GM12878 (cell line): ENCODE results near the gene GOLIM4. TPM values are rescaled to one million over a fixed set of nuclear protein-coding genes. Genes with fewer than 3 reads are reported as not detected.

ENCODE experiments used
- ATAC-seq: fragments of 200-7000 bp; cut with Tn5 transposase; 3 replicates; pipeline ENCODE4 v1.9.1; 2020; ENCODE audit warnings: mild to moderate bottlenecking, moderate library complexity
- BruUV-seq: library from RNA; stranded (reverse); fragments of 400-500 nt; replicated peaks from 2 replicates; lab custom pipeline; 2021; lab: Mats Ljungman, UMichigan
- CTCF ChIA-PET: fragments of 300-600 bp; sonication (Branson Sonifier 250); formaldehyde crosslinking; extraction: SDS; loops from one replicate; lab custom pipeline; 2021; ENCODE audit warnings: inconsistent platforms; lab: Yijun Ruan, JAX
- POLR2A ChIA-PET: fragments of 350-600 bp; formaldehyde crosslinking; extraction: SDS; loops from one replicate; lab custom pipeline; 2021; ENCODE audit warnings: inconsistent platforms; lab: Charles Lee
- RAD21 ChIA-PET: fragments of 300-600 bp; sonication (Branson Sonifier 250); formaldehyde crosslinking; loops from one replicate; lab custom pipeline; 2023; ENCODE audit warnings: antibody characterized with exemption; ENCODE audit not compliant: unreplicated experiment; lab: Charles Lee
- SMC1A ChIA-PET: fragments of 300-600 bp; sonication (Branson Sonifier 250); formaldehyde crosslinking; loops from one replicate; lab custom pipeline; 2023; ENCODE audit not compliant: unreplicated experiment, uncharacterized antibody; lab: Charles Lee
- DNase-seq: peaks from one replicate; pipeline ENCODE4 v3.0.0-alpha.2; 2011; ENCODE audit warnings: low read depth, low spot score
- FAIRE-seq: peaks from 3 replicates; lab custom pipeline; 2011; peaks lifted over from hg19 to GRCh38; lab: Jason Lieb, UNC
- H2AFZ ChIP-seq: 2 replicates; pipeline ENCODE4 v1.6.0; 2011; ENCODE audit warnings: low read depth, low read length, control low read depth; ENCODE audit not compliant: control insufficient read depth
- H3K27ac ChIP-seq: 2 replicates; pipeline ENCODE4 v1.5.1; 2011; ENCODE audit warnings: control low read depth; ENCODE audit not compliant: control insufficient read depth, insufficient read depth
- H3K27me3 ChIP-seq, 2 experiments: replicated peaks in 1 of 2; 2 replicates each; pipeline versions ENCODE4 v1.6.0 to v1.6.1; 2011; ENCODE audit warnings: low read length in 1 of 2; ENCODE audit not compliant: control insufficient read depth in 2 of 2, insufficient read depth in 2 of 2
- H3K36me3 ChIP-seq, 2 experiments: 2 replicates each; pipeline ENCODE4 v1.5.1; 2011; ENCODE audit warnings: low read length in 1 of 2; ENCODE audit not compliant: control insufficient read depth in 2 of 2, insufficient read depth in 2 of 2
- H3K4me1 ChIP-seq: 2 replicates; pipeline ENCODE4 v1.6.1; 2011; ENCODE audit warnings: mild to moderate bottlenecking, low read length, moderate library complexity, mixed read lengths; ENCODE audit not compliant: control insufficient read depth, insufficient read depth
- H3K4me2 ChIP-seq: 2 replicates; pipeline ENCODE4 v1.6.0; 2011; ENCODE audit warnings: control low read depth; ENCODE audit not compliant: control insufficient read depth, insufficient read depth
- H3K4me3 ChIP-seq: fragments of 200-600 bp; sonication (generic); 2 replicates; pipeline ENCODE4 v1.5.1; 2016
- H3K79me2 ChIP-seq: 2 replicates; pipeline ENCODE4 v1.6.0; 2011; ENCODE audit warnings: low read length; ENCODE audit not compliant: control insufficient read depth, insufficient read depth
- H3K9ac ChIP-seq: 2 replicates; pipeline ENCODE4 v1.8.0; 2011; ENCODE audit warnings: low read length, control low read depth, mixed read lengths; ENCODE audit not compliant: control insufficient read depth, insufficient read depth
- H3K9me3 ChIP-seq: replicated peaks from 3 replicates; pipeline ENCODE4 v1.5.1; 2011; ENCODE audit warnings: mild to moderate bottlenecking, low read length; ENCODE audit not compliant: control insufficient read depth, insufficient read depth
- H4K20me1 ChIP-seq: 2 replicates; pipeline ENCODE4 v1.6.0; 2011; ENCODE audit not compliant: control insufficient read depth, insufficient read depth
- E4F1 ChIP-seq: fragments of 450-650 bp; IDR thresholded peaks from 2 replicates; pipeline ENCODE4 v1.6.1; 2018; ENCODE audit warnings: borderline replicate concordance, mild to moderate bottlenecking; ENCODE audit not compliant: partially characterized antibody
- RCOR1 ChIP-seq: conservative IDR thresholded peaks from 2 replicates; pipeline ENCODE4 v1.6.1; 2012; ENCODE audit warnings: low read depth, low read length, improper control_type of control experiment
- RUNX3 ChIP-seq: IDR thresholded peaks from 2 replicates; pipeline ENCODE4 v1.6.1; 2012; ENCODE audit warnings: low read length, inconsistent platforms
- SMARCA5 ChIP-seq: fragments of 450-650 bp; IDR thresholded peaks from 2 replicates; pipeline ENCODE4 v1.6.1; 2017; ENCODE audit warnings: mild to moderate bottlenecking
- WGBS: methylation state at CpG from one replicate; pipeline ENCODE4 v1.1.6; 2016; ENCODE audit warnings: low lambda C conversion rate; ENCODE audit not compliant: insufficient replicate concordance, insufficient coverage; ENCODE audit errors: missing lambda C conversion rate; 5-methylcytosine and 5-hydroxymethylcytosine counted together
- in situ Hi-C: fragments of 300-500 bp; cut with MboI; formaldehyde crosslinking; loops from 9 replicates; pipeline ENCODE4 v1.14.3; 2018; ENCODE audit warnings: mixed read lengths
- intact Hi-C: fragments of 100-400 bp; cut with micrococcal nuclease; formaldehyde crosslinking; loops from one replicate; pipeline ENCODE4 v1.14.2; 2022; ENCODE audit not compliant: unreplicated experiment
- polyA plus RNA-seq, 11 experiments: library from polyadenylated mRNA; depleted of rRNA in 4 of 11; unstranded in 6 of 11; stranded (reverse) in 5 of 11; fragments of >200 nt; fragmentation: Nextera tagmentation in 4 of 11; fragmentation: Illumina TruSeq in 1 of 11; extraction: Ambion mirVana in 4 of 11; extraction: Trizol in 1 of 11; gene quantifications; 1 replicate in 1 of 11; 2 replicates in 10 of 11; pipeline versions ENCODE4 v1.2.1 to v1.2.3, GENCODE V29; 2011 to 2016; ENCODE audit warnings: inconsistent platforms in 2 of 11, missing spikeins in 2 of 11, low read depth in 1 of 11
- total RNA-seq, 4 experiments: library from RNA; depleted of rRNA in 3 of 4; stranded (reverse); fragments of >200 nt in 3 of 4; fragmentation: Illumina TruSeq in 1 of 4; extraction: Trizol in 1 of 4; gene quantifications; 2 replicates each; pipeline versions ENCODE4 v1.2.1 to v1.2.3, GENCODE V29; 2013 to 2021

The GOLIM4 gene
- total and polyA plus RNA-seq, 10 of the 15 experiments (the other 5 are each of a cell fraction or from before 2014, with no cell fraction given), result 11.1 to 32.4 (median 19.3) TPM

DNA sequence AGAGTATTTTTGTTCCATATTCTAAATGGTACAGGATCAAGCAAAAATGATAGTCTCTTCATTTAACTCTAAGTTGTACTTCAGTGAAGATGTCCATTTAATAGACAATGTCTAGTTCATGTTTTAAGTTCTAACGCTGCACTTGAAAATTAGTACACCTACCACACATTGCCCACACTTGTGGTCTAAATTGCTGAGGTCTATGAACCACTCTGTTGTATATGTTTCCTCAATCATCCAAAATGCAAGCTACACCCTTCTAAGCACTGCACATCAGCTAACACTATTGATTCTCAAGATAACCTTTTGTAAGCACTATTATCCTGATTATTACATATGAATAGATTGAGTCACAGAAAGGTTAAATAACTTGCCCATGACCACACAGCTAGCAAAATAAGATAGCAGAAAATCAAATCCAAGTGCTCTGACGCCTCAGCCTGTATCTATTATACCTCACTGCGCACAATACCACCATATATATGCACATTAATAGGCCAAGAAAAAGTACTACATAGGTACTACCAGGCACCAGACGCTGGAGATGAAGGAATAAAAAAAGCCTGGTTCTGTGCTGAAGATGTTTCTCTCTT is 6.4 kb downstream of the GOLIM4 start:
- no peak overlapping the region; the same call in 1 of the 2 replicates for H3K27ac ChIP-seq
- no peak overlapping the region for H3K4me3 ChIP-seq
- SMC1A ChIA-PET, result interaction anchor here (2.3 to 7.9 kb wide), 5 partner anchors 10 to 38 kb away, joined by 9 to 72 read pairs (median 15); no protein-coding TSS in a partner anchor
- RAD21 ChIA-PET, result interaction anchor here (0.9 to 3.0 kb wide), 4 partner anchors 27 to 76 kb away, joined by 4 to 12 read pairs (median 5); no protein-coding TSS in a partner anchor
- POLR2A ChIA-PET, result interaction anchor here (0.6 to 1.6 kb wide), 4 partner anchors 17 to 37 kb away, joined by 3 read pairs; no protein-coding TSS in a partner anchor
- no peak overlapping the region for H3K9ac ChIP-seq
- H3K9me3 ChIP-seq, result no peaks in the 10 kb centered on the region; the same call in 2 of the 3 replicates
- no TSS peak for BruUV-seq
- peak overlapping the region; percentile 1; the same call in 1 of the 2 replicates for H3K4me2 ChIP-seq
- H3K27me3 ChIP-seq, result no peaks in the 10 kb centered on the region
- H3K79me2 ChIP-seq, result peaks cover 94% of the 10 kb centered on the region
- in situ Hi-C loops (no loop called here), intact Hi-C loops (loop anchor here (2.0 kb wide), 1 partner anchor 22 kb away; no protein-coding TSS in a partner anchor)
- no peak overlapping the region for H2AFZ ChIP-seq
- H3K36me3 ChIP-seq, result no peaks in the 10 kb centered on the region
- ATAC-seq, result peak; percentile 47
- DNase-seq, result no peak
- no peaks in the 10 kb centered on the region for H4K20me1 ChIP-seq
- FAIRE-seq, result no peak
- peaks cover 21% of the 10 kb centered on the region for H3K4me1 ChIP-seq
- WGBS, result 95% methylated on average over 4 of the region's 4 CpGs
- CTCF ChIA-PET, result interaction anchor here (1.0 to 5.0 kb wide), 7 partner anchors 9 to 77 kb away, joined by 3 to 35 read pairs (median 5); no protein-coding TSS in a partner anchor
- TF ChIP-seq RCOR1, result no peak
- no peak for TF ChIP-seq E4F1
- TF ChIP-seq SMARCA5, result 0 out of 2 replicates have a peak, but pooled peaks have one; percentile 15
- TF ChIP-seq RUNX3, result peak; percentile 24; the same call in 1 of the 2 replicates
- TF ChIP-seq, all 136 proteins: peak for 2
